Right lobe of liver (tissue), 6 donors: ENCODE results near the gene SLC25A2. TPM values are rescaled to one million over a fixed set of nuclear protein-coding genes. Genes with fewer than 3 reads are reported as not detected.
"Not testable (repeated sequence)": the region's sequence is repeated elsewhere in the genome, so short reads cannot be mapped to it uniquely, and the experiment has no call there.

Experiments
- ATAC-seq, 4 donors: fragments of 200-7000 bp; cut with Tn5 transposase; one replicate each; pipeline ENCODE4 v1.9.1; 2020; ENCODE audit warnings: mild to moderate bottlenecking in 4 of 4, moderate library complexity in 4 of 4
- DNase-seq, 3 donors: peaks; one replicate each; pipeline ENCODE4 v3.0.0-alpha.2; 2020
- H3K27ac ChIP-seq, 3 donors: fragments of 200-600 bp; one replicate each; pipeline ENCODE4 v1.8.0; 2022
- H3K27me3 ChIP-seq, 2 donors: fragments of 200-600 bp; one replicate each; pipeline ENCODE4 v1.8.0; 2022
- H3K36me3 ChIP-seq, 4 donors: fragments of 200-600 bp; sonication (generic) in 1 of 4; one replicate each; pipeline versions ENCODE4 v1.5.1 to v1.8.0; 2017 to 2022; ENCODE audit warnings: control low read depth in 1 of 4
- H3K4me1 ChIP-seq, 4 donors: fragments of 200-600 bp; sonication (generic) in 1 of 4; one replicate each; pipeline versions ENCODE4 v1.5.1 to v1.8.0; 2017 to 2022; ENCODE audit warnings: control low read depth in 1 of 4
- H3K4me3 ChIP-seq, 3 donors: fragments of 200-600 bp; one replicate each; pipeline ENCODE4 v1.8.0; 2022
- H3K9me3 ChIP-seq, 4 donors: fragments of 200-600 bp; sonication (generic) in 1 of 4; one replicate each; pipeline versions ENCODE4 v1.5.1 to v1.8.0; 2017 to 2022; ENCODE audit warnings: control low read depth in 1 of 4
- POLR2A ChIP-seq: fragments of 450-650 bp; IDR thresholded peaks from one replicate; pipeline ENCODE4 v1.6.1; 2017; ENCODE audit warnings: antibody characterized with exemption, mild to moderate bottlenecking
- WGBS: methylation state at CpG from one replicate; pipeline ENCODE4 v1.1.6; 2018; ENCODE audit warnings: low coverage, low lambda C conversion rate; ENCODE audit not compliant: insufficient coverage; ENCODE audit errors: missing lambda C conversion rate; 5-methylcytosine and 5-hydroxymethylcytosine counted together
- intact Hi-C, 2 donors: fragments of 100-400 bp; cut with DNase I; formaldehyde crosslinking; loops; one replicate each; pipeline versions ENCODE4 v1.11.2 to v1.14.1; 2022
- long read RNA-seq: library from polyadenylated mRNA; unstranded; transcript quantifications from one replicate; pipeline ENCODE4 v2.0.0, GENCODE V29; 2019
- total RNA-seq, 6 experiments: library from RNA; depleted of rRNA in 2 of 6; stranded (reverse); fragments of >200 nt in 2 of 6; fragmentation: NEBNext Ultra II Directional in 3 of 6; extraction: Animal tissue kit (Norgen Biotek cat#: 25700) in 3 of 6; gene quantifications; one replicate each; pipeline versions ENCODE4 v1.1.0 to v1.2.4, GENCODE V29; 2016 to 2023
- TF ChIP-seq, protein P1 (sequence below), 4 donors: fragments of 200-600 bp in 3 of 4; fragments of 450-650 bp in 1 of 4; IDR thresholded peaks; one replicate each; pipeline versions ENCODE4 v1.5.1 to v1.8.0; 2016 to 2022; ENCODE audit warnings: antibody characterized with exemption in 4 of 4, mild to moderate bottlenecking in 2 of 4
- donor health status: DM: no; HTN: yes; CAD: no.
- donor health status: DM: no; HTN: no; CAD: no.
- donor health status: DM: no; HTN: no; CAD: no.
- donor health status: DM: no; HTN: yes; CAD: no.
- donor health status: DM: no; HTN: yes; CAD: no.

The SLC25A2 gene
- under 1 TPM in 1 of 6 experiments, not detected in 5; 0.31 TPM for total RNA-seq
- long read RNA-seq = 0 reads

DNA sequence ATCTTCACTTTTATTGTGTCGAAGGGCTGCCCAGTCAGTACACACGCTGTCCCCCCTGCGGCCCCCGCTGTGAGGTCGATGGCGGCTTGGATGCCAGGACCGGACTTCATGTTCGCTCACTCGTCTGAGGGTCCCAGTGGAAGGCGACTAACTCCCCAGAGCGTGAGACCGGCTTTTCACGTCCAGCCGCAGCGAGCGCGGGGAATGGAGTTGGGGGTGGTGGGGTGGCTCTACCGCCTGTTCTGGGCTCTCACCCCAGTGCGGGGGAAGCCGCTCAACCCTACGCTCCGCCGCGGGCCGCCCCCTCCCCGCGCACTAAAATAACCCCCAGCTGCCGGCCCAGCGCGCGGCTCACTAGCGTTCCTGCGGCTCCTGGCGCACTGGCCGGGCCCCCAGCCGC, at the start of gene SLC25A2:
TSS of gene SLC25A2 (minus strand) at position 294 of the 400 bp plus-strand sequence. CDS start at position 110, 184 bp downstream.
- DNase-seq (no peak), ATAC-seq (no peak)
- Histone ChIP-seq H3K9me3 (peaks cover 2 to 23% (median 7%) of the 10 kb centered on the region in 4 donors), H3K27ac (no peak within 1 kb of the TSS), H3K4me3 (no peak within 1 kb of the TSS), H3K36me3 (no peaks in the 10 kb centered on the region), H3K27me3 (no peaks in the 10 kb centered on the region), H3K4me1 (no peaks in the 10 kb centered on the region)
- TF ChIP-seq POLR2A = no peak
- TF ChIP-seq, protein P1, sequence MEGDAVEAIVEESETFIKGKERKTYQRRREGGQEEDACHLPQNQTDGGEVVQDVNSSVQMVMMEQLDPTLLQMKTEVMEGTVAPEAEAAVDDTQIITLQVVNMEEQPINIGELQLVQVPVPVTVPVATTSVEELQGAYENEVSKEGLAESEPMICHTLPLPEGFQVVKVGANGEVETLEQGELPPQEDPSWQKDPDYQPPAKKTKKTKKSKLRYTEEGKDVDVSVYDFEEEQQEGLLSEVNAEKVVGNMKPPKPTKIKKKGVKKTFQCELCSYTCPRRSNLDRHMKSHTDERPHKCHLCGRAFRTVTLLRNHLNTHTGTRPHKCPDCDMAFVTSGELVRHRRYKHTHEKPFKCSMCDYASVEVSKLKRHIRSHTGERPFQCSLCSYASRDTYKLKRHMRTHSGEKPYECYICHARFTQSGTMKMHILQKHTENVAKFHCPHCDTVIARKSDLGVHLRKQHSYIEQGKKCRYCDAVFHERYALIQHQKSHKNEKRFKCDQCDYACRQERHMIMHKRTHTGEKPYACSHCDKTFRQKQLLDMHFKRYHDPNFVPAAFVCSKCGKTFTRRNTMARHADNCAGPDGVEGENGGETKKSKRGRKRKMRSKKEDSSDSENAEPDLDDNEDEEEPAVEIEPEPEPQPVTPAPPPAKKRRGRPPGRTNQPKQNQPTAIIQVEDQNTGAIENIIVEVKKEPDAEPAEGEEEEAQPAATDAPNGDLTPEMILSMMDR (IDR thresholded peaks at IDR 0.05) = no peak
- no CpG with 5 or more reads among the region's 36 CpGs for WGBS
- intact Hi-C loops = no loop called here

DNA sequence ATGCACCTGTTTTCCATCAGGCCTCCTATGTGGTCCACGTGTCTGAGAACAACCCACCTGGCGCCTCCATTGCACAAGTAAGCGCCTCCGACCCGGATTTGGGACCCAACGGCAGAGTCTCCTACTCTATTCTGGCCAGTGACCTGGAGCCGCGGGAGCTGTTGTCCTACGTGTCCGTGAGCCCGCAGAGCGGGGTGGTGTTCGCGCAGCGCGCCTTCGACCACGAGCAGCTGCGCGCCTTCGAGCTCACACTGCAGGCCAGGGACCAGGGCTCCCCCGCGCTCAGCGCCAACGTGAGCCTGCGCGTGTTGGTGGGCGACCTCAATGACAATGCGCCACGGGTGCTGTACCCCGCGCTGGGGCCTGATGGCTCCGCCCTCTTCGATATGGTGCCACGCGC, 47.7 kb upstream of the SLC25A2 start:
- 38% methylated on average over 5 of the region's 36 CpGs for WGBS
- H3K36me3 ChIP-seq = no peaks in the 10 kb centered on the region
- H3K27me3 ChIP-seq = no peaks in the 10 kb centered on the region
- no peak overlapping the region for H3K4me3 ChIP-seq
- intact Hi-C loops = no loop called here
- DNase-seq = no peak
- no peak for ATAC-seq
- no peak overlapping the region for H3K27ac ChIP-seq
- H3K4me1 ChIP-seq = no peaks in the 10 kb centered on the region
- TF ChIP-seq, protein P1 (IDR thresholded peaks at IDR 0.05) = no peak
- H3K9me3 ChIP-seq = peaks cover 0 to 3% (median 0%) of the 10 kb centered on the region in 4 donors

DNA sequence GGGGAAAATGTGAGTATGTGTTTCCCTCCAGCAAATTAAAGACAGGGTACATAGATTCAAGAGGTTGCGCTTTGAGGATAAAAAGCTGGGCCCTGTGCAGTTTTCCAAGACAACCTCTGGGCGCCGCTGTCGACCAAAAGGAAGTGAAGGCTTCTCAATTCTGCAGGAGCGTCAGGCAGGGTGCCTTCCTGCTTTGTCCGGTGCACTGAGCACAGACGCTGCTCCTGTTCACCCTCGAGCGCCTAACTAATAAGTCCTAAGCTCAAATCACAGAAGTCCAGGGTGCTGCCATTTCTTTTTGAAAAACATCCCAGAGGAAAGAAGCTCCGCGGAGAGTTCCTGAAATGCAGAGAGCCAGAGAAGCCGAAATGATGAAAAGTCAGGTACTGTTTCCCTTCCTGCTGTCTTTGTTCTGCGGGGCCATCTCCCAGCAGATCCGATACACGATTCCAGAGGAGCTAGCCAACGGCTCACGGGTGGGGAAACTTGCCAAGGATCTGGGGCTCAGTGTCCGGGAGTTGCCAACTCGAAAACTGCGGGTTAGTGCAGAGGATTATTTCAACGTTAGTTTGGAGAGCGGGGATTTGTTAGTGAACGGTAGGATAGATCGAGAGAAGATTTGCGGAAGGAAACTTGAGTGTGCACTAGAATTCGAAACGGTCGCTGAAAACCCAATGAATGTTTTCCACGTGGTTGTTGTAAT, 46.2 kb upstream of the SLC25A2 start, which contains the start of gene PCDHGB1:
TSS of gene PCDHGB1 (plus strand) at position 183 of the 703 bp plus-strand sequence. CDS start at position 345, 162 bp downstream.
- H3K4me3 ChIP-seq = no peak within 1 kb of the TSS
- H3K36me3 ChIP-seq = no peaks in the 10 kb centered on the region
- no peak within 1 kb of the TSS for H3K27ac ChIP-seq
- no peaks in the 10 kb centered on the region for H3K27me3 ChIP-seq
- intact Hi-C loops = no loop called here
- H3K9me3 ChIP-seq = no peaks in the 10 kb centered on the region
- no peak for TF ChIP-seq POLR2A
- TF ChIP-seq, protein P1 (IDR thresholded peaks at IDR 0.05) = peak in 2 of 4 donors; percentile 14 to 16
- 29% methylated on average over 24 of the region's 29 CpGs for WGBS
- DNase-seq (peak in 1 of 3 donors; percentile 29), ATAC-seq (peak in 2 of 4 donors; percentile 27 to 56)
- no peaks in the 10 kb centered on the region for H3K4me1 ChIP-seq

DNA sequence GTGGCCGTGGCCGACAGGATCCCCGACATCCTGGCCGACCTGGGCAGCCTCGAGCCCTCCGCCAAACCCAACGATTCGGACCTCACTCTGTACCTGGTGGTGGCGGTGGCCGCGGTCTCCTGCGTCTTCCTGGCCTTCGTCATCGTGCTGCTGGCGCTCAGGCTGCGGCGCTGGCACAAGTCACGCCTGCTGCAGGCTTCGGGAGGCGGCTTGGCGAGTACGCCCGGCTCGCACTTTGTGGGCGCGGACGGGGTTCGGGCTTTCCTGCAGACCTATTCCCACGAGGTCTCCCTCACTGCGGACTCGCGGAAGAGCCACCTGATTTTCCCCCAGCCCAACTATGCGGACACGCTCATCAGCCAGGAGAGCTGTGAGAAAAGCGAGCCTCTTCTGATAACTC, 42.2 kb upstream of the SLC25A2 start:
- WGBS = 41% methylated on average over 8 of the region's 35 CpGs
- H3K36me3 ChIP-seq, H3K4me3 ChIP-seq, intact Hi-C loops, H3K27me3 ChIP-seq, H3K27ac ChIP-seq, H3K9me3 ChIP-seq, DNase-seq, ATAC-seq, H3K4me1 ChIP-seq: not testable (repeated sequence)

DNA sequence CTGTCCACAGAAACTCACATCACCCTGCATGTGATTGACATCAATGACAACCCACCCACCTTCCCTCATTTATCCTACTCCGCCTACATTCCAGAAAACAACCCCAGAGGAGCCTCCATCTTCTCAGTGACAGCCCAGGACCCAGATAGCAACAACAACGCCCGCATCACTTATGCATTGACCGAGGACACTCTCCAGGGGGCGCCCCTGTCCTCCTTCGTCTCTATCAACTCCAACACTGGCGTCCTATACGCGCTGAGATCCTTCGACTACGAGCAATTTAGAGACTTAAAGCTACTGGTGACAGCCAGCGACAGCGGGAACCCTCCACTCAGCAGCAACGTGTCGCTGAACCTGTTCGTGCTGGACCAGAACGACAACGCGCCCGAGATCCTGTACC, 41.5 kb upstream of the SLC25A2 start:
- WGBS = 54% methylated on average over 8 of the region's 20 CpGs
- DNase-seq (peak in 1 of 3 donors; percentile 31), ATAC-seq (no peak)
- Histone ChIP-seq H3K27ac (no peak overlapping the region), H3K36me3 (no peaks in the 10 kb centered on the region), H3K4me1 (no peaks in the 10 kb centered on the region), H3K4me3 (no peak overlapping the region), H3K27me3 (no peaks in the 10 kb centered on the region), H3K9me3 (peaks cover 0 to 4% (median 0%) of the 10 kb centered on the region in 4 donors)
- intact Hi-C loops = no loop called here
- no peak for TF ChIP-seq POLR2A
- TF ChIP-seq, protein P1 (IDR thresholded peaks at IDR 0.05) = no peak
